Tongue (tissue), 2 donors: ENCODE data around the gene ASCC3. TPM values are rescaled to one million over a fixed set of nuclear protein-coding genes. Genes with fewer than 3 reads are reported as not detected.
A peak's percentile ranks its signal among the peaks of the same experiment; 100 is the strongest.

Experiments used
- DNase-seq: peaks from one replicate; pipeline ENCODE4 v3.0.0-alpha.2; 2015
- total RNA-seq: library from RNA; depleted of rRNA; stranded (reverse); fragments of >200 nt; gene quantifications from one replicate; pipeline ENCODE4 v1.2.3, GENCODE V29; 2014

The ASCC3 gene
- total RNA-seq, 1 donor from 2014 or later, result 48.0 TPM

GRCh38 chr6:100575921-100576320 lies 305.2 kb downstream of the ASCC3 start:
- DNase-seq, result no peak

GRCh38 chr6:100574836-100575235 lies 306.3 kb downstream of the ASCC3 start:
- DNase-seq, result no peak

- DNase-seq, result peak; percentile 32
Measured at GRCh38 chr6:100573166-100573565, 308.0 kb downstream of the ASCC3 start.

- DNase-seq, result no peak
Measured at GRCh38 chr6:100568255-100568654, 312.9 kb downstream of the ASCC3 start.

- DNase-seq, result no peak
Measured at GRCh38 chr6:100566563-100566962, 314.6 kb downstream of the ASCC3 start.

- no peak for DNase-seq
Measured at GRCh38 chr6:100565439-100566104, 315.6 kb downstream of the ASCC3 start.

GRCh38 chr6:100559859-100560258 lies 321.3 kb downstream of the ASCC3 start:
- DNase-seq, result no peak

- DNase-seq, result no peak
Measured at GRCh38 chr6:100554228-100554627, 326.9 kb downstream of the ASCC3 start.

- DNase-seq, result no peak
Measured at GRCh38 chr6:100553243-100553642, 327.9 kb downstream of the ASCC3 start.

GRCh38 chr6:100549406-100550167 lies 331.5 kb downstream of the ASCC3 start:
- DNase-seq, result peak; percentile 28

- no peak for DNase-seq
Measured at GRCh38 chr6:100538086-100538485, 343.0 kb downstream of the ASCC3 start.

GRCh38 chr6:100518588-100518987 lies 362.5 kb downstream of the ASCC3 start:
- DNase-seq, result no peak

- no peak for DNase-seq
Measured at GRCh38 chr6:100517633-100518032, 363.5 kb downstream of the ASCC3 start.

GRCh38 chr6:100517106-100517505 lies 364.0 kb downstream of the ASCC3 start:
- peak; percentile 7 for DNase-seq

- no peak for DNase-seq
Measured at GRCh38 chr6:100514660-100515059, 366.5 kb downstream of the ASCC3 start.

- DNase-seq, result no peak
Measured at GRCh38 chr6:100512203-100512862, 368.8 kb downstream of the ASCC3 start.

- DNase-seq, result no peak
Measured at GRCh38 chr6:100509101-100509500, 372.0 kb downstream of the ASCC3 start.

GRCh38 chr6:100506651-100507050 lies 374.5 kb downstream of the ASCC3 start:
- no peak for DNase-seq

GRCh38 chr6:100504786-100505737 lies 376.1 kb downstream of the ASCC3 start:
- no peak for DNase-seq

- no peak for DNase-seq
Measured at GRCh38 chr6:100503043-100503705, 378.0 kb downstream of the ASCC3 start.

GRCh38 chr6:100493206-100493888 lies 387.8 kb downstream of the ASCC3 start:
- DNase-seq, result no peak
